Mesendoderm (in vitro differentiated cells): ENCODE data around the gene NXN. TPM values are rescaled to one million over a fixed set of nuclear protein-coding genes. Genes with fewer than 3 reads are reported as not detected.

Experiments used
- DNase-seq: peaks from one replicate; pipeline ENCODE4 v3.0.0; 2013
- H2AK5ac ChIP-seq: 2 replicates; pipeline ENCODE4 v1.6.1; 2013; ENCODE audit warnings: low read length, inconsistent platforms
- H2BK120ac ChIP-seq: 2 replicates; pipeline ENCODE4 v1.6.1; 2013; ENCODE audit warnings: low read depth, mild to moderate bottlenecking, low read length, moderate library complexity, mixed read lengths
- H2BK15ac ChIP-seq: replicated peaks from 2 replicates; pipeline ENCODE4 v1.6.1; 2013; ENCODE audit warnings: low read depth, mild to moderate bottlenecking, moderate library complexity
- H2BK5ac ChIP-seq: 2 replicates; pipeline ENCODE4 v1.6.1; 2013; ENCODE audit warnings: low read length, inconsistent platforms
- H3K18ac ChIP-seq: 2 replicates; pipeline ENCODE4 v1.6.1; 2013; ENCODE audit warnings: mild to moderate bottlenecking, low read length, mixed read lengths
- H3K23ac ChIP-seq: one replicate; pipeline ENCODE4 v1.6.1; 2013; ENCODE audit warnings: low read length
- H3K27ac ChIP-seq: 2 replicates; pipeline ENCODE4 v1.5.1; 2013; ENCODE audit warnings: low read depth, mild to moderate bottlenecking, inconsistent platforms, low read length, moderate library complexity
- H3K27me3 ChIP-seq: 2 replicates; pipeline ENCODE4 v1.6.1; 2013; ENCODE audit warnings: low read length, control low read depth, mild to moderate bottlenecking, inconsistent platforms; ENCODE audit not compliant: insufficient read depth, poor library complexity
- H3K36me3 ChIP-seq: 2 replicates; pipeline ENCODE4 v1.6.1; 2013; ENCODE audit warnings: low read length, inconsistent platforms; ENCODE audit not compliant: control insufficient read depth, insufficient read depth
- H3K4ac ChIP-seq: one replicate; pipeline ENCODE4 v1.6.1; 2013; ENCODE audit warnings: low read depth, mild to moderate bottlenecking, low read length, moderate library complexity
- H3K4me1 ChIP-seq: 2 replicates; pipeline ENCODE4 v1.6.1; 2013; ENCODE audit warnings: low read depth, low read length, inconsistent platforms; ENCODE audit not compliant: control insufficient read depth
- H3K4me2 ChIP-seq: 2 replicates; pipeline ENCODE4 v1.6.1; 2013; ENCODE audit warnings: low read length
- H3K4me3 ChIP-seq: 2 replicates; pipeline ENCODE4 v1.5.1; 2013; ENCODE audit warnings: mild to moderate bottlenecking, low read length
- H3K56ac ChIP-seq: one replicate; pipeline ENCODE4 v1.6.1; 2013; ENCODE audit warnings: low read length
- H3K79me1 ChIP-seq: 2 replicates; pipeline ENCODE4 v1.6.1; 2013; ENCODE audit warnings: low read length, inconsistent platforms
- H3K79me2 ChIP-seq: 2 replicates; pipeline ENCODE4 v1.6.1; 2013; ENCODE audit warnings: mild to moderate bottlenecking, low read length; ENCODE audit not compliant: control insufficient read depth, insufficient read depth
- H3K9ac ChIP-seq: 2 replicates; pipeline ENCODE4 v1.6.1; 2013; ENCODE audit warnings: low read length, inconsistent platforms
- H4K5ac ChIP-seq: one replicate; pipeline ENCODE4 v1.6.1; 2013; ENCODE audit warnings: low read length
- H4K8ac ChIP-seq: one replicate; pipeline ENCODE4 v1.6.1; 2013; ENCODE audit warnings: low read depth, mild to moderate bottlenecking, control low read depth, low read length, moderate library complexity
- WGBS: extraction: QIAGEN DNeasy Blood & Tissue Kit; methylation state at CpG from one replicate; pipeline ENCODE4 v1.1.7; 2013; ENCODE audit warnings: low lambda C conversion rate, missing lambda C conversion rate; ENCODE audit not compliant: insufficient coverage; ENCODE audit errors: extremely low coverage; 5-methylcytosine and 5-hydroxymethylcytosine counted together
- polyA plus RNA-seq, 2 experiments: library from polyadenylated mRNA; stranded (reverse); fragments of 200-250 nt; gene quantifications; one replicate each; pipeline ENCODE4 v1.2.3, GENCODE V29; 2013

NXN gene
- polyA plus RNA-seq (2013, experiment 1 of 2): 125 TPM
- polyA plus RNA-seq (2013, experiment 2 of 2): 122 TPM

GRCh38 chr17:979539-980405 lies at the start of gene NXN:
Gene NXN, minus strand, starts transcription at chr17:979776.
- Histone ChIP-seq H2BK120ac (peak within 1 kb of the TSS; percentile 99), H3K56ac (peak within 1 kb of the TSS; percentile 98), H3K4me1 (peaks cover 5% of the 10 kb centered on the region), H2BK5ac (peak within 1 kb of the TSS; percentile 78), H3K4ac (peak within 1 kb of the TSS; percentile 98), H3K27ac (peak within 1 kb of the TSS; percentile 98), H3K36me3 (no peaks in the 10 kb centered on the region), H3K4me3 (peak within 1 kb of the TSS; percentile 97), H3K79me1 (peaks cover 4% of the 10 kb centered on the region), H3K4me2 (peak within 1 kb of the TSS; percentile 75), H3K9ac (peak within 1 kb of the TSS; percentile 99), H3K18ac (peak within 1 kb of the TSS; percentile 100), H3K79me2 (peaks cover 43% of the 10 kb centered on the region), H2AK5ac (no peak within 1 kb of the TSS), H3K27me3 (no peaks in the 10 kb centered on the region), H3K23ac (peak within 1 kb of the TSS; percentile 29), H4K8ac (no peak within 1 kb of the TSS), H2BK15ac (no peak within 1 kb of the TSS), H4K5ac (no peak within 1 kb of the TSS)
- DNase-seq: peak; percentile 87
- WGBS: no CpG with 5 or more reads among the region's 94 CpGs

- H2AK5ac ChIP-seq: no peak overlapping the region
- H3K36me3 ChIP-seq: no peaks in the 10 kb centered on the region
- no peak overlapping the region for H3K23ac ChIP-seq
- H3K4me1 ChIP-seq: no peaks in the 10 kb centered on the region
- H3K4me2 ChIP-seq: no peak overlapping the region
- WGBS: no CpG with 5 or more reads among the region's 9 CpGs
- H3K27me3 ChIP-seq: no peaks in the 10 kb centered on the region
- no peak overlapping the region for H3K18ac ChIP-seq
- H3K79me1 ChIP-seq: no peaks in the 10 kb centered on the region
- H3K79me2 ChIP-seq: no peaks in the 10 kb centered on the region
- no peak overlapping the region for H4K8ac ChIP-seq
- DNase-seq: no peak
- H4K5ac ChIP-seq: no peak overlapping the region
- H3K56ac ChIP-seq: no peak overlapping the region
- no peak overlapping the region for H2BK120ac ChIP-seq
- H2BK5ac ChIP-seq: no peak overlapping the region
- no peak overlapping the region for H2BK15ac ChIP-seq
- no peak overlapping the region for H3K9ac ChIP-seq
- H3K4me3 ChIP-seq: no peak overlapping the region
- H3K4ac ChIP-seq: no peak overlapping the region
- H3K27ac ChIP-seq: no peak overlapping the region
Measured at GRCh38 chr17:1027044-1027443, 47.5 kb upstream of the NXN start.

- Histone ChIP-seq H3K4me1 (no peaks in the 10 kb centered on the region), H3K56ac (no peak overlapping the region), H3K9ac (no peak overlapping the region), H3K27ac (no peak overlapping the region), H4K8ac (no peak overlapping the region), H4K5ac (no peak overlapping the region), H3K18ac (no peak overlapping the region), H3K36me3 (no peaks in the 10 kb centered on the region), H3K4ac (no peak overlapping the region), H3K4me3 (no peak overlapping the region), H2BK120ac (no peak overlapping the region), H3K79me2 (no peaks in the 10 kb centered on the region), H2BK5ac (no peak overlapping the region), H3K23ac (no peak overlapping the region), H3K79me1 (no peaks in the 10 kb centered on the region), H3K4me2 (no peak overlapping the region), H2AK5ac (no peak overlapping the region), H3K27me3 (no peaks in the 10 kb centered on the region), H2BK15ac (no peak overlapping the region)
- DNase-seq: no peak
- WGBS: no CpG with 5 or more reads among the region's 10 CpGs
Measured at GRCh38 chr17:1026599-1026975, 47.0 kb upstream of the NXN start.

DNA sequence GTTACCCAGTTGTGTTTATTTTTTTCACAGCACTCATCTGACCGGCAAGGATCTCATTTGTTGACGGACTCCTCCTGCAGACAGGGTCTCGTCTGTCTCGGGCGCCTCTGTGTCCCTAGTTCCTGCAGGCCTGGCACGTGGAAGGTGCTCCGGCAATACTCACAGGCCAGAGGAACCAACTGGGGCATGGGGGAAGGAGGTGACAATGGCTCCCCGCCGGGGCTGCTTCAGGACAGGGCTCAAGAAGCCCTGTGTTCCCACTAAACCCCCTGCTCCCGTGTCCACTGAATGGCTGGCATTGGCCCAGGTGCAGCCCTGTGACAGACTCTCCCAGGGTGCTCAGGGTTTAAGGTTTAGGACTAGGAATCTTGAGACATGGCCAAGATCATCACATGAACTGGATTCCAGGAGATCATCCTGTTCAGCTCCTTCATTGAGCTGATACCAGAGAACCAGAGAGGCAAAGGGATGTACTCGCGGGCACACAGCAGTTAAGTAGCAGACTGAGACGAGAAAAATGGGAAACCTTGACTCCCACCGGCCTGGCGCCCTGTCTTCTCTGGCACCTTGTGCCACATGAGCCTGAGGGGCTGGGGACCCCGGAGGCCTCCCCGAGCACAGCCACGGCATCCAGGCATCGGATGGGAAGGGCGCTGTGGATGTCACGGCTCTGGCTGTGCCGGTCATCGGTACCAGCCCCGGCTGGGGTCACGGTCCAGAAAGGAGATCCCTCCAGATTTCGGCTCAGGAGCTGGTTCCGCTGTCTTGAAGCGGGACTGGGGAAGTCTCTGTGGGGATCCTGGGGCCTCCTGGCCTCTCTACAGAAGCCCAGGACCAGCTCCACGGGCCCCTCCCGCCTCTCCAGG lies 46.4 kb upstream of the NXN start:
- no peaks in the 10 kb centered on the region for H3K4me1 ChIP-seq
- H3K18ac ChIP-seq: no peak overlapping the region
- no peak for DNase-seq
- H3K27ac ChIP-seq: no peak overlapping the region
- H3K79me1 ChIP-seq: no peaks in the 10 kb centered on the region
- no peak overlapping the region for H2BK120ac ChIP-seq
- WGBS: no CpG with 5 or more reads among the region's 30 CpGs
- H4K8ac ChIP-seq: no peak overlapping the region
- no peaks in the 10 kb centered on the region for H3K27me3 ChIP-seq
- H2BK15ac ChIP-seq: no peak overlapping the region
- H3K4me3 ChIP-seq: no peak overlapping the region
- no peak overlapping the region for H3K9ac ChIP-seq
- no peaks in the 10 kb centered on the region for H3K36me3 ChIP-seq
- no peak overlapping the region for H2AK5ac ChIP-seq
- H3K4me2 ChIP-seq: no peak overlapping the region
- no peak overlapping the region for H3K23ac ChIP-seq
- H2BK5ac ChIP-seq: no peak overlapping the region
- no peak overlapping the region for H3K4ac ChIP-seq
- H3K56ac ChIP-seq: no peak overlapping the region
- H3K79me2 ChIP-seq: no peaks in the 10 kb centered on the region
- H4K5ac ChIP-seq: no peak overlapping the region

DNA sequence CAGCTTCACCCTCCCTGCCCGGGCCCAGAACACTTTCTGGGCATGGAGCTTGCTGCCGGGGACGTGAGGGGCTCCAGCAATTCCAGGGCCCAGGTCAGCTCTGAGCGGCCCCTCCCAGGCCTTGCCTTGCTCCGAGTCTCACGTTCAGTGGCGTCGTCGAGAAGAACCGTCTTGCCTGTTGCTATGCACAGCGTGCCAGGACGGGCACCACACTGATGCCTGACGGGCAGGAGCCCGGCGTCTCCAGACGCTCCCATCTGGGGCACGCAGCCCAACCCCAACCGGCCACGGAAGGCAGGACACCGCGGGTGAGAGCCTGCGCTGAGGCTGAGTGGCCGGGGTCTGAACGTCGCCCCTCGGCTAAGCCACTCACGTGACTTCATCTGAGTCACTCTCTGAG lies 44.5 kb upstream of the NXN start:
- no peaks in the 10 kb centered on the region for H3K79me1 ChIP-seq
- H2AK5ac ChIP-seq: no peak overlapping the region
- no peaks in the 10 kb centered on the region for H3K27me3 ChIP-seq
- no peak overlapping the region for H3K56ac ChIP-seq
- H4K8ac ChIP-seq: no peak overlapping the region
- H2BK15ac ChIP-seq: no peak overlapping the region
- H2BK5ac ChIP-seq: no peak overlapping the region
- no peak overlapping the region for H4K5ac ChIP-seq
- no peak overlapping the region for H3K4me2 ChIP-seq
- no CpG with 5 or more reads among the region's 27 CpGs for WGBS
- no peak overlapping the region for H3K27ac ChIP-seq
- no peak overlapping the region for H3K4me3 ChIP-seq
- no peaks in the 10 kb centered on the region for H3K36me3 ChIP-seq
- H3K4ac ChIP-seq: no peak overlapping the region
- H3K79me2 ChIP-seq: no peaks in the 10 kb centered on the region
- no peak overlapping the region for H3K23ac ChIP-seq
- no peak overlapping the region for H2BK120ac ChIP-seq
- H3K9ac ChIP-seq: no peak overlapping the region
- H3K18ac ChIP-seq: no peak overlapping the region
- no peaks in the 10 kb centered on the region for H3K4me1 ChIP-seq
- no peak for DNase-seq
